ENCODE measurements around the gene CCDC18.

GRCh38 chr1:93253516-93253915 is 73.0 kb downstream of the CCDC18 start:
- no peak for TF ChIP-seq CTCF (IDR thresholded peaks at IDR 0.05; ENCODE audit: insufficient read depth, low read depth, low read length)
- TF ChIP-seq EZH2 (IDR thresholded peaks at IDR 0.05; ENCODE audit: insufficient read depth, low read length) = no peak

Measured in astrocyte (in vitro differentiated cells and primary cell).